H1 (cell line): ENCODE results near the gene ICAM3. TPM values are rescaled to one million over a fixed set of nuclear protein-coding genes. Genes with fewer than 3 reads are reported as not detected.

Experiments
- HDAC2 ChIP-seq, 2 experiments: fragments of 300-600 bp in 1 of 2; sonication (generic) in 1 of 2; IDR thresholded peaks; 2 replicates each; pipeline ENCODE4 v1.6.1; 2011 to 2012; ENCODE audit warnings: low read depth in 2 of 2, low read length in 2 of 2, mild to moderate bottlenecking in 2 of 2, moderate library complexity in 2 of 2, borderline replicate concordance in 1 of 2, inconsistent platforms in 1 of 2
- KDM1A ChIP-seq: fragments of 200-600, 300-600 bp; sonication (generic); IDR thresholded peaks from 2 replicates; pipeline ENCODE4 v1.7.1; 2016; ENCODE audit warnings: mild to moderate bottlenecking, low read length, borderline replicate concordance
- KDM4A ChIP-seq: IDR thresholded peaks from one replicate; pipeline ENCODE4 v1.7.1; 2012; ENCODE audit warnings: low read depth, mild to moderate bottlenecking, moderate library complexity, low read length, inconsistent platforms; ENCODE audit not compliant: severe bottlenecking
- MAX ChIP-seq: IDR thresholded peaks from 2 replicates; pipeline ENCODE4 v1.6.1; 2012; ENCODE audit warnings: inconsistent platforms
- polyA plus RNA-seq, 7 experiments: library from polyadenylated mRNA; depleted of rRNA in 3 of 7; stranded (reverse) in 5 of 7; unstranded in 2 of 7; fragments of >200 nt in 5 of 7; fragments of 200-250 nt in 2 of 7; gene quantifications; 1 replicate in 5 of 7; 2 replicates in 1 of 7; 4 replicates in 1 of 7; pipeline versions ENCODE4 v1.2.1 to v1.2.3, GENCODE V29; 2011 to 2013; ENCODE audit warnings: missing spikeins in 2 of 7, mixed read lengths in 2 of 7
- total RNA-seq: library from RNA; stranded (reverse); fragmentation: NEBNext Ultra II Directional; extraction: Animal tissue kit (Norgen Biotek cat#: 25700); gene quantifications from 2 replicates; pipeline ENCODE4 v1.2.1, GENCODE V29; 2021

The ICAM3 gene
- total and polyA plus RNA-seq, 2 of the 8 experiments (the other 6 are each of a cell fraction or from before 2014, with no cell fraction given) = 15.4 to 16.5 TPM

- TF ChIP-seq KDM1A (no peak), MAX (peak; percentile 65), HDAC2 (IDR thresholded peaks at IDR 0.05; ENCODE audit: borderline replicate concordance in 1 of 2, low read depth in 2 of 2, low read length in 2 of 2) (peak in 1 of 2 experiments; percentile 96; a peak in 2 of 4 replicates), KDM4A (peak; percentile 11)
- TF ChIP-seq, all 59 proteins: peak for 9
These were observed 44.0 kb downstream of the ICAM3 start (continued) for GRCh38 chr19:10295305-10295846.
